Measurements from ENCODE around the gene KRTAP13-2.

The KRTAP13-2 gene

GRCh38 chr21:30326390-30326789 is 45.7 kb downstream of the KRTAP13-2 start:
- DNase-seq (ENCODE audit: low read depth in 2 of 2) = no peak
